ENCODE measurements around the gene SETBP1. TPM values are rescaled to one million over a fixed set of nuclear protein-coding genes. Genes with fewer than 3 reads are reported as not detected.
"Not testable (repeated sequence)": the region's sequence is repeated elsewhere in the genome, so short reads cannot be mapped to it uniquely, and the experiment has no call there.

SETBP1 gene
- total RNA-seq, 4 donors from 2014 or later = 14.5 to 34.2 (median 19.3) TPM

DNA sequence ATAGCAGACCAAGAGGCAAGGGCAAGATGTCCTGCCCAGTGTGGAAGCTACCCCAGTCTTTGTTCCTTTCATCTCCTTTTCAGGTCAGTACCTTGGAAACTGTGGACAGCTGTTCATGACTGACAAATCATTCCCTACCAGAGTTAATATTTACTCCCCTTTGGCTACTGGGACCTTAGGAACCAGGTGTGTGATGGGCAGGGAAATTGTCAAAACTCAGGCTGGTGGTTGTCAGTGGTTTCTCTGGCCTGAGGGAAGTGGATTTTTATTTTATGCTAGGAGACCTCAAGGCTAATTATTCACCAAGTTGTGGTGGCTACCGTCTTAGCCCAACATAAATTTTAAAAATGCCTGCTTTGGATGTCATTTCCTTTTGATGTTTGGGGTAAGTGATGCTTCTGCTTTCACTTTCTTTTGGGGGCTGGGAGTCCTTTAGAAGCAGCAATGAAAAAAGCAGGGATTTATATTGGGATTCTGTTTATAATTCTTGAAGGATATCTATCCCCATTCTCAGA is 119.3 kb downstream of the SETBP1 start:
- TF ChIP-seq, protein P1, sequence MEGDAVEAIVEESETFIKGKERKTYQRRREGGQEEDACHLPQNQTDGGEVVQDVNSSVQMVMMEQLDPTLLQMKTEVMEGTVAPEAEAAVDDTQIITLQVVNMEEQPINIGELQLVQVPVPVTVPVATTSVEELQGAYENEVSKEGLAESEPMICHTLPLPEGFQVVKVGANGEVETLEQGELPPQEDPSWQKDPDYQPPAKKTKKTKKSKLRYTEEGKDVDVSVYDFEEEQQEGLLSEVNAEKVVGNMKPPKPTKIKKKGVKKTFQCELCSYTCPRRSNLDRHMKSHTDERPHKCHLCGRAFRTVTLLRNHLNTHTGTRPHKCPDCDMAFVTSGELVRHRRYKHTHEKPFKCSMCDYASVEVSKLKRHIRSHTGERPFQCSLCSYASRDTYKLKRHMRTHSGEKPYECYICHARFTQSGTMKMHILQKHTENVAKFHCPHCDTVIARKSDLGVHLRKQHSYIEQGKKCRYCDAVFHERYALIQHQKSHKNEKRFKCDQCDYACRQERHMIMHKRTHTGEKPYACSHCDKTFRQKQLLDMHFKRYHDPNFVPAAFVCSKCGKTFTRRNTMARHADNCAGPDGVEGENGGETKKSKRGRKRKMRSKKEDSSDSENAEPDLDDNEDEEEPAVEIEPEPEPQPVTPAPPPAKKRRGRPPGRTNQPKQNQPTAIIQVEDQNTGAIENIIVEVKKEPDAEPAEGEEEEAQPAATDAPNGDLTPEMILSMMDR (IDR thresholded peaks at IDR 0.05) = no peak
- ATAC-seq (ENCODE audit: low FRiP score) (no peak), DNase-seq (ENCODE audit: low spot score) (no peak)

DNA sequence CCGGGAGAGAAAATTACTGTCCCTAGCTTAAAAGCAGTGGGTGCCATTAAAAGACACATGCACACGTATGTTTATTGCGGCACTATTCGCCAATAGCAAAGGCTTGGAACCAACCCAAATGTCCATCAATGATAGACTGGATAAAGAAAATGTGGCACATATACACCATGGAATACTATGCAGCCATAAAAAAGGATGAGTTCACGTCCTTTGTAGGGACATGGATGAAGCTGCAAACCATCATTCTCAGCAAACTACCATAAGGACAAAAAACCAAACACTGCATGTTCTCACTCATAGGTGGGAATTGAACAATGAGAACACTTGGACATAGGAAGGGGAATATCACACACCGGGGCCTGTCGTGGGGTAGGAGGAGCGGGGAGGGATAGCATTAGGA is 120.1 kb downstream of the SETBP1 start:
- not testable (repeated sequence) for ATAC-seq (ENCODE audit: low FRiP score); DNase-seq (ENCODE audit: low spot score)

DNA sequence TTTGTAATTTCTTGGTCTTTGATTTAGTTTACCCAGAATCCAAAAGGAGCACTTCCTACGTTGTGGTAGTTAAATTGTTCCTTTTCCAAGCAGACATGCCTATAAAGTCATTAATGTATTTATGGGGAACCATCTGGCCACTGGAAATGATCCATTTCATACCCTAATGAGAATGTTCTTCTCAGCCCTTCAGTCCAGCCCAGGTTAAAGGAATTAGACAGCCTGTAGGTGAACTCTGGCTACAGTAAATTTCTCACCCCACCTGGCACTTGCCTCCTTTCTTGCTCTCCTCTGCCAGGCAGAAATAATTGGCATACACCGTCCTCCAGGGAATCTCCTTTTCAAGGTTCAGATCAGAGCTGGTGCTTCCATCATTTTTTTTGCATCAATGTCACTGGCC is 121.1 kb downstream of the SETBP1 start:
- no peak for ATAC-seq (ENCODE audit: low FRiP score)
- TF ChIP-seq, protein P1 (IDR thresholded peaks at IDR 0.05) = no peak

DNA sequence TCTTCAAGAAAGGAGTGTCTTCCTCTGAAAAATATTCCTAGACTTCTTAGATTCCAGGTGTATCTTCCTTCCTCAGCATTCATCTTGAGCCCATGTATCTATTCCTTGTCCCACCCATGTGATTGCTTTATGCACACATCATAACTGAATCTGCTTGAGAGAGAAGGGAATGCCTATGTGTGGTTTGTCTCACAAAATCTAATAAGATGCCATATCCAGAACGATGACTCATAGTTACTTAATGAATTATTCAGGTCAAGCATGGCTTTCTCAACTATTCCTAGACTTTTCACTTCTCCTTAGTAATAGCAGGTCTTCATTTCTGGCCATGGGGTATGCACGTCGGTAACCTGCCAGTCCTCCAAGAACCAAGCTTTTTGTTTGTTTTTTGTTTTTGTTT is 121.8 kb downstream of the SETBP1 start:
- ATAC-seq (ENCODE audit: low FRiP score) (no peak), DNase-seq (ENCODE audit: low spot score) (no peak)
- TF ChIP-seq, protein P1 (IDR thresholded peaks at IDR 0.05) = no peak

More for the DNA sequence above, 121.1 kb downstream of the SETBP1 start:
- DNase-seq (ENCODE audit: low spot score) = no peak

DNA sequence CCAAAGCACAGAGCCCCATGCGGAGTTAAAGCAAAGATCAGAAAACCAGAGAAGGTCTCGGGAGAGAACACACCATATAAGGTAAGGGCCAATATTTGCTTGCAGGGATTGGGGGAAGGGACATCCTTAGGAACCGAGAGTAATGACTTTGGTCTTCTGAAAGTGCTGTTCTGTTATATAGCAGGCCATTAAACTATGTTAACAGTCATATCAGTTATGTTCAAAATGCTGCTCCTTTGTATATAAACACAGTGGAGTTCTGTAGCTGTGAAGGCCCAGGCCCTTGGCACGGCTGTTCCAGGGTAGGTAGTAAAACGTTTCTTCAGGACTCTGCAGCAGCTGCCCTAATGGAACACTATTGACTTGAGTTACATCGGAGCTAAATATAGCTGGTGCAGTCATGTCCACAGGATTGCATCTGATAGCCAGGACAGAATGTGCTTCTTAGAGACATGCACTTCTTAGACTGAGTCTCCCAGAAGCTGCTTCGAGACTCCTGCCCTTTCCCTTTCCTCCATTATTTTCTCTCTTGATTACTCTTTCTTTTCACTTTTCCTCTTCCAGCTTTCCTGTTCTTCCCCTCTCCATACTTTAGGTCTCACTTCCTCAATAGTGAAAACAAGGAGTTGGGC is 122.4 kb downstream of the SETBP1 start:
- no peak for DNase-seq (ENCODE audit: low spot score)
- ATAC-seq (ENCODE audit: low FRiP score) = no peak
- TF ChIP-seq, protein P1 (IDR thresholded peaks at IDR 0.05) = no peak

DNA sequence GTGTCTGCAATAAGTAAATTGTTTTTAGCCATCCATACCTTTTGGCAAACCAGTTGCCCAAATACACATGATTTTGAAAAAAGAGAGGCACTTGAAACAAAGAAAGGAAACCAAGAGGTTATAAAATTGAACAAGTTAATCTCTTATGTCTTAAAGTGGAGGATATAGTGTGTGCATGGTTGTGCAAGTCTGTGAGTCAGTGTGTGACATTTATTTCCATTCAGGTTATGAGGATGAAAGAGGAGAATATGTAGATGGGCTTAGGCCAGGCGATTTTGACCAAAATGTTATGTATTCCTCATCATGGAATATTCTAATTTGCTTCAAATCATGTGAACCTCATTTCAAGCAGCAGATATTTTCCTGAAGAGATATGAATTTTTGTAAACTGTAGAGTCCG is 123.3 kb downstream of the SETBP1 start:
- ATAC-seq (ENCODE audit: low FRiP score) (no peak), DNase-seq (ENCODE audit: low spot score) (no peak)
- TF ChIP-seq, protein P1 (IDR thresholded peaks at IDR 0.05) = no peak

DNA sequence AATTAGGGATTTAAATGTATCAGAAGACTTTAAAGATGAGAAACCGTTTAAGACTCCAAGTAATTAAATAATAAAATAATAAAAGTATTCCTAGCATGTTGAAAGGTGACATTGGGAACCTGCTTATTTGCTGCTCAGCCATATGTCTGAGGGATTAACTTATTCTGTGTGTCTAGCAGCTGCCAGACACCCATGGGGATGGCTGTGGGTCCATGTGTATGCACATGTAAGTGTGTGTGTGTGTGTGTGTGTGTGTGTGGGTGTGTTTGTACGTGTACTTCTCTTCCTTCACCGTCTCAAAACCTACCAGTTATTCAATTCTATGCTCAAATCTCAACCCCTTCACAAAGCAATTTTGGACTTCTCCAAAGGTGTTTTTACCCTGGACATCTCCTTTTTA is 124.5 kb downstream of the SETBP1 start:
- ATAC-seq (ENCODE audit: low FRiP score) = no peak
- TF ChIP-seq, protein P1 (IDR thresholded peaks at IDR 0.05) = no peak
- DNase-seq (ENCODE audit: low spot score) = no peak

Data from omental fat pad (tissue), 4 donors.